Motor neuron (in vitro differentiated cells): Measurements from ENCODE around the gene TFF1. TPM values are rescaled to one million over a fixed set of nuclear protein-coding genes. Genes with fewer than 3 reads are reported as not detected.

Experiments used
- ATAC-seq, 8 experiments: fragments of 200-7000 bp; cut with Tn5 transposase; replicated peaks in 6 of 8; 2 replicates each; pipeline ENCODE4 v1.8.0; 2021; ENCODE audit warnings: mild to moderate bottlenecking in 8 of 8, moderate library complexity in 8 of 8
- H3K27ac ChIP-seq, 2 donors: fragments of 250-450 bp; sonication (Bioruptor Pico); 2 replicates each; pipeline ENCODE4 v1.9.0; 2021; ENCODE audit warnings: antibody characterized with exemption in 2 of 2, mild to moderate bottlenecking in 2 of 2, moderate library complexity in 1 of 2
- H3K4me1 ChIP-seq, 2 donors: fragments of 250-450 bp; sonication (Bioruptor Pico); replicated peaks in 1 of 2; 2 replicates each; pipeline ENCODE4 v1.6.1; 2021; ENCODE audit warnings: antibody characterized with exemption in 2 of 2, mild to moderate bottlenecking in 2 of 2, moderate library complexity in 1 of 2
- H3K4me3 ChIP-seq, 5 donors: fragments of 250-450 bp; sonication (Bioruptor Pico); 2 replicates each; pipeline ENCODE4 v1.9.0; 2021; ENCODE audit warnings: antibody characterized with exemption in 5 of 5, mild to moderate bottlenecking in 5 of 5, moderate library complexity in 4 of 5
- WGBS, 10 experiments: fragments of 450-650 bp; shearing (Covaris generic); methylation state at CpG; one replicate each; pipeline ENCODE4 v1.0.0; 2022; 5-methylcytosine and 5-hydroxymethylcytosine counted together
- in situ Hi-C, 9 experiments: fragments of 400-800 bp; cut with MboI; loops; one replicate each; pipeline ENCODE4 v1.15.0; 2021; ENCODE audit warnings: low sequenced_read_pairs in 9 of 9, low pct_unique_long_range_greater_than_20kb in 2 of 9; ENCODE audit not compliant: unreplicated experiment in 9 of 9
- total RNA-seq, 8 experiments: library from RNA; unstranded; fragments of 300-600 nt; gene quantifications; 2 replicates each; pipeline versions ENCODE4 v1.2.3 to v1.2.4, GENCODE V29; 2022

TFF1 gene
- total RNA-seq, 8 experiments from 2014 or later = 1.5 TPM; not detected in 7

- 71% methylated on average over 5 of the region's 7 CpGs; no CpG with 5 or more reads in 9 of the 10 experiments for WGBS, 10 experiments
- in situ Hi-C loops = no loop called here
Observed at GRCh38 chr21:42406866-42407265, 40.5 kb upstream of the TFF1 start.

GRCh38 chr21:42406201-42406621 is 39.9 kb upstream of the TFF1 start:
- no peak for ATAC-seq
- Histone ChIP-seq H3K4me3 (no peak overlapping the region), H3K27ac (no peak overlapping the region), H3K4me1 (peaks cover 0 to 3% of the 10 kb centered on the region in 2 donors)
- WGBS, 10 experiments = 55 to 100% (median 74%) methylated on average over 1 to 9 of the region's 10 CpGs; no CpG with 5 or more reads in 6 of the 10 experiments
- in situ Hi-C loops = no loop called here

More at GRCh38 chr21:42406866-42407265, 40.5 kb upstream of the TFF1 start:
- peaks cover 0 to 3% of the 10 kb centered on the region in 2 donors for H3K4me1 ChIP-seq
- no peak overlapping the region for H3K4me3 ChIP-seq
- no peak for ATAC-seq
- no peak overlapping the region for H3K27ac ChIP-seq

- H3K4me3 ChIP-seq = no peak overlapping the region
- in situ Hi-C loops = no loop called here
- H3K27ac ChIP-seq = no peak overlapping the region
- 39 to 100% (median 93%) methylated on average over 1 to 7 of the region's 23 CpGs; no CpG with 5 or more reads in 4 of the 10 experiments for WGBS, 10 experiments
- no peak for ATAC-seq
- peaks cover 0 to 3% of the 10 kb centered on the region in 2 donors for H3K4me1 ChIP-seq
Observed at GRCh38 chr21:42405064-42406013, 39.0 kb upstream of the TFF1 start.

- no peak for ATAC-seq
- Histone ChIP-seq H3K4me3 (no peak overlapping the region), H3K27ac (no peak overlapping the region), H3K4me1 (peaks cover 0 to 3% of the 10 kb centered on the region in 2 donors)
- 48 to 100% (median 70%) methylated on average over 1 to 10 of the region's 10 CpGs; no CpG with 5 or more reads in 2 of the 10 experiments for WGBS, 10 experiments
- in situ Hi-C loops = no loop called here
Observed at GRCh38 chr21:42404539-42404938, 38.2 kb upstream of the TFF1 start.

GRCh38 chr21:42403611-42404231 is 37.4 kb upstream of the TFF1 start, which contains the start of gene UBASH3A:
Gene UBASH3A (plus strand): TSS chr21:42403902. CDS start chr21:42403946, 44 bp downstream.
- WGBS, 10 experiments = 31 to 94% (median 83%) methylated on average over 3 to 12 of the region's 21 CpGs; no CpG with 5 or more reads in 3 of the 10 experiments
- Histone ChIP-seq H3K4me1 (peaks cover 0 to 3% of the 10 kb centered on the region in 2 donors), H3K27ac (no peak within 1 kb of the TSS), H3K4me3 (no peak within 1 kb of the TSS)
- ATAC-seq = no peak
- in situ Hi-C loops = no loop called here

GRCh38 chr21:42401820-42402251 is 35.5 kb upstream of the TFF1 start:
- 39 to 92% (median 58%) methylated on average over 2 of the region's 2 CpGs; no CpG with 5 or more reads in 1 of the 10 experiments for WGBS, 10 experiments
- Histone ChIP-seq H3K27ac (no peak overlapping the region), H3K4me3 (no peak overlapping the region), H3K4me1 (peaks cover 8 to 9% of the 10 kb centered on the region in 2 donors)
- in situ Hi-C loops = no loop called here
- no peak for ATAC-seq

- in situ Hi-C loops = no loop called here
- Histone ChIP-seq H3K4me1 (peaks cover 9 to 12% of the 10 kb centered on the region in 2 donors), H3K4me3 (no peak overlapping the region), H3K27ac (no peak overlapping the region)
- ATAC-seq = no peak
- 0 to 75% (median 15%) methylated on average over 1 to 3 of the region's 3 CpGs; no CpG with 5 or more reads in 3 of the 10 experiments for WGBS, 10 experiments
Observed at GRCh38 chr21:42401154-42401553, 34.8 kb upstream of the TFF1 start.

GRCh38 chr21:42400525-42400924 is 34.2 kb upstream of the TFF1 start:
- Histone ChIP-seq H3K27ac (no peak overlapping the region), H3K4me1 (peaks cover 9 to 12% of the 10 kb centered on the region in 2 donors), H3K4me3 (no peak overlapping the region)
- ATAC-seq = peak in 3 of 8 experiments; percentile 56 to 97 (median 92)
- 0 to 100% (median 44%) methylated on average over 1 to 4 of the region's 4 CpGs; no CpG with 5 or more reads in 2 of the 10 experiments for WGBS, 10 experiments
- in situ Hi-C loops = no loop called here

GRCh38 chr21:42398436-42399028 is 32.2 kb upstream of the TFF1 start:
- Histone ChIP-seq H3K27ac (no peak overlapping the region), H3K4me1 (peaks cover 9 to 12% of the 10 kb centered on the region in 2 donors), H3K4me3 (no peak overlapping the region)
- no peak for ATAC-seq
- in situ Hi-C loops = no loop called here
- WGBS, 10 experiments = 38 to 100% (median 60%) methylated on average over 1 to 8 of the region's 12 CpGs; no CpG with 5 or more reads in 3 of the 10 experiments

GRCh38 chr21:42397746-42398394 is 31.5 kb upstream of the TFF1 start:
- 13 to 87% (median 80%) methylated on average over 2 to 5 of the region's 14 CpGs; no CpG with 5 or more reads in 2 of the 10 experiments for WGBS, 10 experiments
- peaks cover 9 to 12% of the 10 kb centered on the region in 2 donors for H3K4me1 ChIP-seq
- no peak overlapping the region for H3K27ac ChIP-seq
- in situ Hi-C loops = no loop called here
- no peak overlapping the region for H3K4me3 ChIP-seq
- no peak for ATAC-seq

GRCh38 chr21:42396799-42397745 is 30.7 kb upstream of the TFF1 start:
- Histone ChIP-seq H3K27ac (peak overlapping the region; percentile 39 to 50), H3K4me1 (peaks cover 9 to 12% of the 10 kb centered on the region in 2 donors), H3K4me3 (no peak overlapping the region)
- WGBS, 10 experiments = 29 to 93% (median 70%) methylated on average over 2 to 14 of the region's 19 CpGs; no CpG with 5 or more reads in 2 of the 10 experiments
- in situ Hi-C loops = no loop called here
- peak in 5 of 8 experiments; percentile 56 to 97 (median 93) for ATAC-seq
